HFFc6 (cell line): ENCODE measurements around the gene LRP1B. TPM values are rescaled to one million over a fixed set of nuclear protein-coding genes. Genes with fewer than 3 reads are reported as not detected.
A peak's percentile ranks its signal among the peaks of the same experiment; 100 is the strongest.

Experiments
- DNase-seq: peaks from one replicate; pipeline ENCODE4 v3.0.0-alpha.2; 2018
- H3K27ac Mint-ChIP-seq: 2 replicates; pipeline ENCODE4 v1.8.0; 2020; ENCODE audit warnings: mild to moderate bottlenecking, mixed read lengths
- H3K27me3 Mint-ChIP-seq: 2 replicates; pipeline ENCODE4 v1.8.0; 2021; ENCODE audit warnings: mild to moderate bottlenecking, moderate library complexity, mixed read lengths; ENCODE audit not compliant: insufficient read depth
- H3K36me3 Mint-ChIP-seq: 2 replicates; pipeline ENCODE4 v1.8.0; 2021; ENCODE audit warnings: low read depth, mixed read lengths
- H3K4me1 Mint-ChIP-seq: 2 replicates; pipeline ENCODE4 v1.8.0; 2020; ENCODE audit warnings: low read depth, mixed read lengths
- H3K4me3 Mint-ChIP-seq: 2 replicates; pipeline ENCODE4 v1.8.0; 2020; ENCODE audit warnings: mild to moderate bottlenecking, moderate library complexity, mixed read lengths
- H3K9me3 Mint-ChIP-seq: 2 replicates; pipeline ENCODE4 v1.8.0; 2020; ENCODE audit warnings: mild to moderate bottlenecking, mixed read lengths
- total RNA-seq, 6 experiments: library from RNA; stranded (reverse); fragmentation: NEBNext Ultra II Directional; extraction: Animal tissue kit (Norgen Biotek cat#: 25700); gene quantifications; 2 replicates in 1 of 6; 3 replicates in 5 of 6; pipeline ENCODE4 v1.2.3, GENCODE V29; 2021
- TF ChIP-seq, protein P1 (sequence below): fragments of 200-600 bp; sonication (generic); IDR thresholded peaks from 2 replicates; pipeline ENCODE4 v1.5.0; 2021; ENCODE audit warnings: antibody characterized with exemption, mild to moderate bottlenecking

Gene LRP1B
- total RNA-seq, 6 experiments from 2014 or later, result not detected

DNA sequence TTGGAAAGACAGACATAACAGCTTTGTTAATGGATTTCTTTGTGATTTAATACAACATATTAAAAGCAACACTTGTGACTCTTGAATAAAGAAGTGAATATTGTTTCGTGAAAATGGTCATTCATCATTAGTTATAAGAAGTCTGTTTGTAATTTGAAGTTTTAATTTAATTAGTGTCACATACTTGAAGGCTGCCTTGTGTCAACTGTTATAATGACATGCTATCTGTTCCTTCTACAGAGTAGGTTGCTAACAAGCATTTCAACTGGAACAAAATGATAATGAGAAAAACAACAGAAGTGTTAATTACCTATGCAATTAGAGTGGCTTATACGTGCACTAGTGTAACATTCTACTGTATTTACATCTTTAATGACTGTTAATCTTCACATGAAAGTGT is 624.7 kb downstream of the LRP1B start:
- H3K9me3 Mint-ChIP-seq, result 0 out of 2 replicates have a peak, but pooled peaks cover 6% of the 10 kb centered on the region
- H3K27me3 Mint-ChIP-seq, result no peaks in the 10 kb centered on the region
- H3K27ac Mint-ChIP-seq, result no peak overlapping the region
- TF ChIP-seq, protein P1, sequence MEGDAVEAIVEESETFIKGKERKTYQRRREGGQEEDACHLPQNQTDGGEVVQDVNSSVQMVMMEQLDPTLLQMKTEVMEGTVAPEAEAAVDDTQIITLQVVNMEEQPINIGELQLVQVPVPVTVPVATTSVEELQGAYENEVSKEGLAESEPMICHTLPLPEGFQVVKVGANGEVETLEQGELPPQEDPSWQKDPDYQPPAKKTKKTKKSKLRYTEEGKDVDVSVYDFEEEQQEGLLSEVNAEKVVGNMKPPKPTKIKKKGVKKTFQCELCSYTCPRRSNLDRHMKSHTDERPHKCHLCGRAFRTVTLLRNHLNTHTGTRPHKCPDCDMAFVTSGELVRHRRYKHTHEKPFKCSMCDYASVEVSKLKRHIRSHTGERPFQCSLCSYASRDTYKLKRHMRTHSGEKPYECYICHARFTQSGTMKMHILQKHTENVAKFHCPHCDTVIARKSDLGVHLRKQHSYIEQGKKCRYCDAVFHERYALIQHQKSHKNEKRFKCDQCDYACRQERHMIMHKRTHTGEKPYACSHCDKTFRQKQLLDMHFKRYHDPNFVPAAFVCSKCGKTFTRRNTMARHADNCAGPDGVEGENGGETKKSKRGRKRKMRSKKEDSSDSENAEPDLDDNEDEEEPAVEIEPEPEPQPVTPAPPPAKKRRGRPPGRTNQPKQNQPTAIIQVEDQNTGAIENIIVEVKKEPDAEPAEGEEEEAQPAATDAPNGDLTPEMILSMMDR, result no peak
- H3K36me3 Mint-ChIP-seq, result no peaks in the 10 kb centered on the region
- DNase-seq, result no peak
- H3K4me3 Mint-ChIP-seq, result no peak overlapping the region
- H3K4me1 Mint-ChIP-seq, result no peaks in the 10 kb centered on the region; the same call in 1 of the 2 replicates

GRCh38 chr2:141501752-141502151 is 629.1 kb downstream of the LRP1B start:
- Mint-ChIP-seq H3K27me3 (no peaks in the 10 kb centered on the region), H3K4me1 (peaks cover 13% of the 10 kb centered on the region; the same call in 1 of the 2 replicates), H3K36me3 (no peaks in the 10 kb centered on the region), H3K9me3 (peaks cover 17% of the 10 kb centered on the region), H3K27ac (no peak overlapping the region), H3K4me3 (no peak overlapping the region)
- DNase-seq, result no peak
- TF ChIP-seq, protein P1, result no peak

DNA sequence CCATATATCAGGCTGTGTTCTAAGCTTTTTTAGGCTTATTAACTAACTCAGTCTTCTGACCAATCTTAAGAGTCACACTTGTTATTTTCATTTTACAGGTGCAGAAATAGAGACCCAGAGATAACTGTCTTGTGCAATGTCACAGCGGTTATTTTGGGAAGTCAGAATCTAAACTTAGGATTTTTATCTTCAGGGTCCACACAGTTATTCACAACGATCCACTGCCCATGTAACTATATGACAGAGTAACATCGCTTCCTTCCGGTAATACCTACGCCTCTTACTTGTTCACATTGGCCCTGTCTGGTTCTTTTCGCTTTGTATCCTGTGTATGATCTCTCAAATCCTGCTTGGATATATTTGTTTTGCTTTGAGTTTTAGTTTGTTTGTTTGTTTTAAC is 631.7 kb downstream of the LRP1B start:
- Mint-ChIP-seq H3K9me3 (peaks cover 27% of the 10 kb centered on the region), H3K36me3 (no peaks in the 10 kb centered on the region), H3K27me3 (no peaks in the 10 kb centered on the region), H3K4me1 (peaks cover 13% of the 10 kb centered on the region; the same call in 1 of the 2 replicates), H3K4me3 (no peak overlapping the region), H3K27ac (no peak overlapping the region; the same call in 1 of the 2 replicates)
- DNase-seq, result no peak
- TF ChIP-seq, protein P1, result no peak

DNA sequence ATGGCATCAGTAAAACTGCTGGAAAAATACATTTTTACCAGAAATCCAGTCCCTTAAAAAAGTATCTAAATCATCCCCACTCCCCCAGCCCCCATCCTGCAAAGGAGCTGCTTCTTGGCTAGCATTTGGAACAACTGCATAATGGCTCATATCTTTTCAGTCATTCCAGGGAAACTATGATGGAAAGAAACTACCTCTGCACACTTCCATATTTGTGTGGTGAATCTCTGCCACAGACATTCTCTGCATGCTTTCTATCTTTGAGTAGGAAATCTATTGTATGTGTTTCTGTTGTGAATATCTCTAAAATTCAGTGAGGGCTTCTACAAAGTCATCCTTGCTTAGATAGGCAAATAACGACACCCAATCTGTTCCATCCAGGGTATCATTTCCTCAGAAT is 632.3 kb downstream of the LRP1B start:
- peak overlapping the region; percentile 31; the same call in 1 of the 2 replicates for H3K27ac Mint-ChIP-seq
- peak; percentile 6 for DNase-seq
- no peak overlapping the region for H3K4me3 Mint-ChIP-seq
- no peaks in the 10 kb centered on the region for H3K27me3 Mint-ChIP-seq
- H3K4me1 Mint-ChIP-seq, result peaks cover 13% of the 10 kb centered on the region; the same call in 1 of the 2 replicates
- TF ChIP-seq, protein P1, result no peak
- peaks cover 31% of the 10 kb centered on the region for H3K9me3 Mint-ChIP-seq
- no peaks in the 10 kb centered on the region for H3K36me3 Mint-ChIP-seq

DNA sequence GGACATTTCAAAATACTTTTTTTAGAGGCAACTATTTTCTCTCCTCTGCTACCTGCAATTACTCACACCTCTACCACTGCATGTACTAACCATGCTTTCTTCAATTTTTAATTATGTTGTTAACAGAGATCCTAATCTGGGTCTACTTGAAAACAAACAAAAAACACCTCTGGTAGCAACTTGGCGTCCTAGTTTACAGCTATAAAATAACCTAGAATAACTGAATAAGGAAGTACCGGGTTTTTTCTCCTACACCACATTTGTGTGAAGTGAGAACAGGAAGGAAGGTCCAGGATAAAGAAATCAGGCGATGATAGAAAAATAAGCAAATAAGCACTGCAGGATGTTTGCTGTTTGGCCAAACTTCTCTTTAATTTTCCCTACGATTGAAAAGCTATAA is 633.5 kb downstream of the LRP1B start:
- Mint-ChIP-seq H3K27me3 (no peaks in the 10 kb centered on the region), H3K4me1 (peaks cover 16% of the 10 kb centered on the region; the same call in 1 of the 2 replicates), H3K9me3 (peaks cover 33% of the 10 kb centered on the region), H3K4me3 (no peak overlapping the region), H3K36me3 (no peaks in the 10 kb centered on the region), H3K27ac (no peak overlapping the region)
- DNase-seq, result no peak
- TF ChIP-seq, protein P1, result no peak

DNA sequence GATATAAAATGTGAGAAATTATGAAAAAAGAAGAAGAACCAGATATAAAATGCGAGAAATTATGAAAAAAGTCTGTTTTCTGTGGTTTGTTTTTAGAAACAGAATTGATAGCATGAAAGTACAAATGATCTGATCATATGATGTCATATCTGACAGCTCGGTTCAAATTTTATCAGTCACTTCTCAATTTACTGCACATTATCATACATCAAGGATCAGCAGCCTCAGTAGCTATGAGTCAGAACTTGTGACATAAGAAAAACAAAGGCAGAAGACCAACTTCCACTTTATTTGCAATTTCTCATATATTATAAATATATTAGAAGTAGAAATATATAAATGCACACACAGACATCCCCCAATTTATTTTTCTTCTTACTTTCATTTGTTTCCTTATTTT is 634.0 kb downstream of the LRP1B start:
- no peak overlapping the region for H3K4me3 Mint-ChIP-seq
- H3K36me3 Mint-ChIP-seq, result no peaks in the 10 kb centered on the region
- TF ChIP-seq, protein P1, result no peak
- no peak for DNase-seq
- H3K4me1 Mint-ChIP-seq, result peaks cover 18% of the 10 kb centered on the region; the same call in 1 of the 2 replicates
- no peak overlapping the region for H3K27ac Mint-ChIP-seq
- peaks cover 35% of the 10 kb centered on the region for H3K9me3 Mint-ChIP-seq
- no peaks in the 10 kb centered on the region for H3K27me3 Mint-ChIP-seq
